Thyroid gland (tissue), 4 donors: ENCODE data around the gene LPAR1.

ENCODE experiments used
- POLR2A ChIP-seq, 2 donors: fragments of 450-650 bp; IDR thresholded peaks; one replicate each; pipeline ENCODE4 v1.6.1; 2017; ENCODE audit warnings: antibody characterized with exemption in 2 of 2, mild to moderate bottlenecking in 2 of 2, moderate library complexity in 1 of 2
- TF ChIP-seq, protein P1 (sequence below), 6 experiments: fragments of 200-600 bp in 3 of 6; fragments of 450-650 bp in 3 of 6; sonication (generic) in 3 of 6; IDR thresholded peaks; one replicate each; pipeline ENCODE4 v1.5.1; 2016 to 2019; ENCODE audit warnings: antibody characterized with exemption in 6 of 6, mild to moderate bottlenecking in 2 of 6, inconsistent platforms in 1 of 6, moderate library complexity in 1 of 6

GRCh38 chr9:111038331-111039230 is at the start of gene LPAR1:
- TF ChIP-seq, protein P1, sequence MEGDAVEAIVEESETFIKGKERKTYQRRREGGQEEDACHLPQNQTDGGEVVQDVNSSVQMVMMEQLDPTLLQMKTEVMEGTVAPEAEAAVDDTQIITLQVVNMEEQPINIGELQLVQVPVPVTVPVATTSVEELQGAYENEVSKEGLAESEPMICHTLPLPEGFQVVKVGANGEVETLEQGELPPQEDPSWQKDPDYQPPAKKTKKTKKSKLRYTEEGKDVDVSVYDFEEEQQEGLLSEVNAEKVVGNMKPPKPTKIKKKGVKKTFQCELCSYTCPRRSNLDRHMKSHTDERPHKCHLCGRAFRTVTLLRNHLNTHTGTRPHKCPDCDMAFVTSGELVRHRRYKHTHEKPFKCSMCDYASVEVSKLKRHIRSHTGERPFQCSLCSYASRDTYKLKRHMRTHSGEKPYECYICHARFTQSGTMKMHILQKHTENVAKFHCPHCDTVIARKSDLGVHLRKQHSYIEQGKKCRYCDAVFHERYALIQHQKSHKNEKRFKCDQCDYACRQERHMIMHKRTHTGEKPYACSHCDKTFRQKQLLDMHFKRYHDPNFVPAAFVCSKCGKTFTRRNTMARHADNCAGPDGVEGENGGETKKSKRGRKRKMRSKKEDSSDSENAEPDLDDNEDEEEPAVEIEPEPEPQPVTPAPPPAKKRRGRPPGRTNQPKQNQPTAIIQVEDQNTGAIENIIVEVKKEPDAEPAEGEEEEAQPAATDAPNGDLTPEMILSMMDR (IDR thresholded peaks at IDR 0.05): no peak
- no peak for TF ChIP-seq POLR2A (IDR thresholded peaks at IDR 0.05)
